ENCODE measurements around the gene BEND3.
A peak's percentile ranks its signal among the peaks of the same experiment; 100 is the strongest.
"Not testable (repeated sequence)": the region's sequence is repeated elsewhere in the genome, so short reads cannot be mapped to it uniquely, and the experiment has no call there.

BEND3 gene

GRCh38 chr6:107152638-107153430 lies 37.5 kb upstream of the BEND3 start:
- TF ChIP-seq, protein P1, sequence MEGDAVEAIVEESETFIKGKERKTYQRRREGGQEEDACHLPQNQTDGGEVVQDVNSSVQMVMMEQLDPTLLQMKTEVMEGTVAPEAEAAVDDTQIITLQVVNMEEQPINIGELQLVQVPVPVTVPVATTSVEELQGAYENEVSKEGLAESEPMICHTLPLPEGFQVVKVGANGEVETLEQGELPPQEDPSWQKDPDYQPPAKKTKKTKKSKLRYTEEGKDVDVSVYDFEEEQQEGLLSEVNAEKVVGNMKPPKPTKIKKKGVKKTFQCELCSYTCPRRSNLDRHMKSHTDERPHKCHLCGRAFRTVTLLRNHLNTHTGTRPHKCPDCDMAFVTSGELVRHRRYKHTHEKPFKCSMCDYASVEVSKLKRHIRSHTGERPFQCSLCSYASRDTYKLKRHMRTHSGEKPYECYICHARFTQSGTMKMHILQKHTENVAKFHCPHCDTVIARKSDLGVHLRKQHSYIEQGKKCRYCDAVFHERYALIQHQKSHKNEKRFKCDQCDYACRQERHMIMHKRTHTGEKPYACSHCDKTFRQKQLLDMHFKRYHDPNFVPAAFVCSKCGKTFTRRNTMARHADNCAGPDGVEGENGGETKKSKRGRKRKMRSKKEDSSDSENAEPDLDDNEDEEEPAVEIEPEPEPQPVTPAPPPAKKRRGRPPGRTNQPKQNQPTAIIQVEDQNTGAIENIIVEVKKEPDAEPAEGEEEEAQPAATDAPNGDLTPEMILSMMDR (IDR thresholded peaks at IDR 0.05; ENCODE audit: control extremely low read depth, extremely low read depth, low read depth, missing control alignments) = no peak
- no peak for DNase-seq (ENCODE audit: extremely low spot score)
- ChIA-PET CTCF (interaction anchor here (1.9 kb wide), 1 partner anchor 10 kb away, joined by 6 read pairs; no protein-coding TSS in a partner anchor), POLR2A (no interaction called here)

DNA sequence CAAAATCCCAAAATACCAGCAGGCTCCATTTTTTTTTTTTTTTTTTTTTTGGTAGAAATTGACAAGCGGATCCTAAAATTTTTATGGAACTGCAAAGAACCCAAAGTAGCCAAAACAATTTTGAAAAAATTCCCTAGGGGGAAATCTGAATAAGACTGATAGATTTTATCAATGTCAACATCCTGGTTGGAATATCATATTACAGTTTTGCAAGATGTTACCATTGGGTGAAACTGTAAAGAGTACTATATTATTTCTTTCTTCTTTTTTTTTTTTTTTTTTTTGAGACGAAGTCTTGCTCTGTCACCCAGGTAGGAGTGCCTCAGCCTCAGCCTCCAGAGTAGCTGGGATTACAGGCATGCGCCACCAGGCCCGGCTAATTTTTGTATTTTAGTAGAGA lies 29.4 kb upstream of the BEND3 start:
- ChIA-PET POLR2A (no interaction called here), CTCF (no interaction called here)
- TF ChIP-seq, protein P1 (IDR thresholded peaks at IDR 0.05; ENCODE audit: control extremely low read depth, extremely low read depth, low read depth, missing control alignments) = no peak
- no peak for DNase-seq (ENCODE audit: extremely low spot score)

GRCh38 chr6:107144014-107144413 lies 28.7 kb upstream of the BEND3 start:
- CTCF ChIA-PET = no interaction called here
- POLR2A ChIA-PET = no interaction called here
- DNase-seq (ENCODE audit: extremely low spot score) = no peak
- TF ChIP-seq, protein P1 (IDR thresholded peaks at IDR 0.05; ENCODE audit: control extremely low read depth, extremely low read depth, low read depth, missing control alignments) = no peak

DNA sequence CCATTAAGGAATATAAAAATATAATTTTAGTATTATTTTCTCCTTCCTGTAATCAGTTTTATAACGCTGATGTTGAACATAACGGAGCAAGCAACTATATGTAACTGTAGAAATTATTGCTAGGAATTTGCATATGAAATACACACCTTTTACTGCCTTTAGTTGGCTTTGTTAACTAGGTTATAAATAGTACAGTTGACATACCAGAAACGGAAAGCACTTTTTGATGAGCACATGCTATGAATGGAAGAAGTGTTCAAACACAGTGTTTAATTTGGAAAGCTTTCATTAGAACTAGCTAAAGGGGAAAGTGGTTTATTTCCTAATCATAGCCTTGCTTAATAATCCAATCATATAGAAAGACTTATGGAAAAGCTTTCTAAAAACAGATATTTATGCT lies 25.3 kb upstream of the BEND3 start:
- TF ChIP-seq, protein P1 (IDR thresholded peaks at IDR 0.05; ENCODE audit: control extremely low read depth, extremely low read depth, low read depth, missing control alignments) = no peak
- DNase-seq (ENCODE audit: extremely low spot score) = no peak
- CTCF ChIA-PET = interaction anchor here (1.4 kb wide), 1 partner anchor 27 kb away, joined by 5 read pairs; no protein-coding TSS in a partner anchor

GRCh38 chr6:107136324-107136723 lies 21.0 kb upstream of the BEND3 start:
- DNase-seq (ENCODE audit: extremely low spot score); CTCF ChIA-PET; POLR2A ChIA-PET: not testable (repeated sequence)

More for the DNA sequence above, 25.3 kb upstream of the BEND3 start:
- POLR2A ChIA-PET = no interaction called here

DNA sequence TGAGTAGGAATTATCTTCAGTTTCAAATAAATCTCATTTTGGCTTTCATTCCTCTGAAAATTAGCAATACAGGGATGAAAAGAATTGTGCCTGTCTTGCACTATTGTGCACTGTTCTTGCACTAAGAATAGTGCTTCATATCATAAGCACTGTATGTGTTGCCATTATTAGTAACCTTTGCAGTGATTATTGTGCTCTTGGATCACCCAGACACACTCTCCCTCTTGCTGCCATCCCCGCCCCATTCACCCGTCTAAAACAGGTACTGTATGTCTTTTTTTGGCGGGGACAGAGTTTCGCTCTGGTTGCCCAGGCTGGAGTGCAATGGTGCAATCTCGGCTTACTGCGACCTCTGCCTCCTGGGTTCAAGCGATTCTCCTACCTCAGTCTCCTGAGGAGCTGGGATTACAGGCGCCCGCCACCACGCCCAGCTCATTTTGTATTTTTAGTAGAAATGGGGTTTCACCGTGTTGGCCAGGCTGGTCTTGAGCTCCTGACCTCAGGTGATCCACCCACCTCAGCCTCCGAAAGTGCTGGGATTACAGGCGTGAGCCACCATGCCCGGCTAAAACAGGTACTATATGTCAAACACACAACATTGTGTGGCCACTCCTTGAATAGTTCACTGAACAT lies 19.8 kb upstream of the BEND3 start:
- DNase-seq (ENCODE audit: extremely low spot score) = not testable (repeated sequence)
- CTCF ChIA-PET = interaction anchor here (1.4 kb wide), 1 partner anchor 13 kb away, joined by 4 read pairs; no protein-coding TSS in a partner anchor
- POLR2A ChIA-PET = interaction anchor here (0.6 kb wide), 1 partner anchor 315 kb away, joined by 4 read pairs; no protein-coding TSS in a partner anchor

DNA sequence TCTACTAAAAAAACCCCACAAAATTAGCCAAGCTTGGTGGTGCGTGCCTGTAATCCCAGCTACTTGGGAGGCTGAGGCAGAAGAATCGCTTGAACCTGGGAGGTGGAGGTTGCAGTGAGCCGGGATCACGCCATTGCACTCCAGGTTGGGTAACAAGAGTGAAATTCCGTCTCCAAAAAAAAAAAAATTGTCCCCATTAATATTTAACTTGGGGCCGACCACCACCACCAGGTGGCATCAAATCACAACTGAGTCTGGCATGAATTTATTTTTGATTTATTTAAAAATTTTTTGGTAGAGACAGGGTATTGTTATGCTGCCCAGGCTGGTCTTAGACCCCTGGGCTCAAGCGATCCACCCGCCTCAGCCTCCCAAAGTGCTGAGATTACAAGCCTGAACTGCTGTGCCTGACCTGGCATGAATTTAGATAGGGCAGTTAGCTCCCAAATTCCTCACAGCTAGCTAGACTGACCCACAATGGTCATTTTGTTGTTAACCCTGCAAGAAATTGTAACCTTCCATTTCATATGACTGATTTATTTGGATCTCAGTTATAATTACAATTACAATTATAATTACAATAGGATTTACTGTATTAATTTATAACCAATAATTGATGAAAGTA lies 17.1 kb upstream of the BEND3 start:
- TF ChIP-seq, protein P1 (IDR thresholded peaks at IDR 0.05; ENCODE audit: control extremely low read depth, extremely low read depth, low read depth, missing control alignments) = peak; percentile 27
- CTCF ChIA-PET = interaction anchor here (0.7 to 2.4 kb wide), 4 partner anchors 10 to 572 kb away, joined by 3 to 6 read pairs (median 4); no protein-coding TSS in a partner anchor
- POLR2A ChIA-PET = no interaction called here
- no peak for DNase-seq (ENCODE audit: extremely low spot score)
